Measurements from ENCODE around the gene TXNDC8.

- TF ChIP-seq CTCF (IDR thresholded peaks at IDR 0.05; ENCODE audit: borderline replicate concordance, extremely low read depth, low read length, poor library complexity, severe bottlenecking) (no peak), EZH2 (IDR thresholded peaks at IDR 0.05; ENCODE audit: borderline replicate concordance, low read depth, low read length, severe bottlenecking) (no peak)
Measured at GRCh38 chr9:110261632-110262031, 76.0 kb downstream of the TXNDC8 start.
